Type B pancreatic cell (in vitro differentiated cells): ENCODE data around the gene SH3RF2. TPM values are rescaled to one million over a fixed set of nuclear protein-coding genes. Genes with fewer than 3 reads are reported as not detected.

Experiments used
- DNase-seq: peaks from one replicate; pipeline ENCODE4 v3.0.0; 2021; ENCODE audit warnings: mixed read lengths; ENCODE audit not compliant: unreplicated experiment; ENCODE audit errors: extremely low spot score
- H3K27ac Mint-ChIP-seq: 2 replicates; pipeline ENCODE4 v1.8.0; 2021; ENCODE audit warnings: mild to moderate bottlenecking, mixed read lengths
- H3K27me3 Mint-ChIP-seq: 2 replicates; pipeline ENCODE4 v1.8.0; 2021; ENCODE audit warnings: mixed read lengths
- H3K36me3 Mint-ChIP-seq: 2 replicates; pipeline ENCODE4 v1.8.0; 2021; ENCODE audit warnings: mixed read lengths
- H3K4me1 Mint-ChIP-seq: one replicate; pipeline ENCODE4 v1.8.0; 2021; ENCODE audit warnings: mixed read lengths; ENCODE audit not compliant: unreplicated experiment
- H3K4me3 Mint-ChIP-seq: 2 replicates; pipeline ENCODE4 v1.8.0; 2021; ENCODE audit warnings: mild to moderate bottlenecking, mixed read lengths
- H3K9me3 Mint-ChIP-seq: 2 replicates; pipeline ENCODE4 v1.8.0; 2021; ENCODE audit warnings: mixed read lengths
- CTCF ChIP-seq: fragments of 200-600 bp; sonication (generic); conservative IDR thresholded peaks from 2 replicates; pipeline ENCODE4 v1.5.0; 2021; ENCODE audit warnings: antibody characterized with exemption, mild to moderate bottlenecking
- total RNA-seq: library from RNA; stranded (reverse); gene quantifications from 2 replicates; pipeline ENCODE4 v1.2.1, GENCODE V29; 2021; ENCODE audit warnings: low replicate concordance

The SH3RF2 gene
- total RNA-seq, 1 donor from 2014 or later: 11.2 TPM

GRCh38 chr5:145967296-145967695 lies 30.9 kb downstream of the SH3RF2 start:
- Mint-ChIP-seq H3K27ac (no peak overlapping the region), H3K4me3 (no peak overlapping the region), H3K27me3 (no peaks in the 10 kb centered on the region), H3K36me3 (no peaks in the 10 kb centered on the region), H3K4me1 (peaks cover 12% of the 10 kb centered on the region), H3K9me3 (no peaks in the 10 kb centered on the region)
- no peak for DNase-seq
- no peak for TF ChIP-seq CTCF

GRCh38 chr5:145968970-145969713 lies 32.8 kb downstream of the SH3RF2 start:
- H3K27ac Mint-ChIP-seq: no peak overlapping the region

GRCh38 chr5:145969714-145970092 lies 33.3 kb downstream of the SH3RF2 start:
- peaks cover 12% of the 10 kb centered on the region for H3K4me1 Mint-ChIP-seq
- TF ChIP-seq CTCF: no peak
- no peaks in the 10 kb centered on the region for H3K9me3 Mint-ChIP-seq
- H3K27me3 Mint-ChIP-seq: no peaks in the 10 kb centered on the region
- no peak for DNase-seq
- no peak overlapping the region for H3K4me3 Mint-ChIP-seq
- no peaks in the 10 kb centered on the region for H3K36me3 Mint-ChIP-seq
- H3K27ac Mint-ChIP-seq: no peak overlapping the region

More at GRCh38 chr5:145968970-145969713, 32.8 kb downstream of the SH3RF2 start:
- Mint-ChIP-seq H3K4me3 (no peak overlapping the region), H3K4me1 (peaks cover 12% of the 10 kb centered on the region), H3K36me3 (no peaks in the 10 kb centered on the region), H3K9me3 (no peaks in the 10 kb centered on the region), H3K27me3 (no peaks in the 10 kb centered on the region)
- no peak for TF ChIP-seq CTCF
- no peak for DNase-seq

- no peak overlapping the region for H3K27ac Mint-ChIP-seq
- no peak for TF ChIP-seq CTCF
- DNase-seq: no peak
- no peak overlapping the region for H3K4me3 Mint-ChIP-seq
- no peaks in the 10 kb centered on the region for H3K9me3 Mint-ChIP-seq
- H3K4me1 Mint-ChIP-seq: peaks cover 7% of the 10 kb centered on the region
- no peaks in the 10 kb centered on the region for H3K36me3 Mint-ChIP-seq
- H3K27me3 Mint-ChIP-seq: no peaks in the 10 kb centered on the region
Measured at GRCh38 chr5:145971108-145971507, 34.7 kb downstream of the SH3RF2 start.

GRCh38 chr5:145971701-145972100 lies 35.3 kb downstream of the SH3RF2 start:
- DNase-seq: no peak
- TF ChIP-seq CTCF: no peak
- Mint-ChIP-seq H3K4me1 (peaks cover 11% of the 10 kb centered on the region), H3K27ac (no peak overlapping the region), H3K9me3 (no peaks in the 10 kb centered on the region), H3K27me3 (no peaks in the 10 kb centered on the region), H3K36me3 (no peaks in the 10 kb centered on the region), H3K4me3 (no peak overlapping the region)
